ENCODE results near the gene DUSP22.

GRCh38 chr6:351867-352289 lies 59.6 kb downstream of the DUSP22 start:
- TF ChIP-seq GATA2 (IDR thresholded peaks at IDR 0.05; ENCODE audit: low read depth, low read length) (no peak), GATA3 (IDR thresholded peaks at IDR 0.05; ENCODE audit: low read depth, low read length) (no peak)

Measured in SH-SY5Y (cell line).